HG03442 (cell line): ENCODE data around the gene TGM1.
"Not testable (repeated sequence)": the region's sequence is repeated elsewhere in the genome, so short reads cannot be mapped to it uniquely, and the experiment has no call there.

Experiments
- ATAC-seq: cut with Tn5 transposase; IDR thresholded peaks from one replicate; pipeline ENCODE4 v1.9.1; 2021; ENCODE audit warnings: mild to moderate bottlenecking, moderate library complexity; ENCODE audit not compliant: unreplicated experiment

The TGM1 gene

GRCh38 chr14:24234095-24235005 is 28.6 kb downstream of the TGM1 start:
- no peak for ATAC-seq

- ATAC-seq = no peak
Observed at GRCh38 chr14:24233538-24233866, 29.5 kb downstream of the TGM1 start.

GRCh38 chr14:24232645-24233537 is 30.1 kb downstream of the TGM1 start, which contains the start of gene GMPR2:
Gene GMPR2, plus strand, starts transcription at chr14:24232929. Its CDS starts 325 bp downstream, at chr14:24233254.
- peak; percentile 43 for ATAC-seq

- peak; percentile 75 for ATAC-seq
Observed at GRCh38 chr14:24232121-24232644, 30.8 kb downstream of the TGM1 start, which contains the start of gene NEDD8. Gene NEDD8, minus strand, starts transcription at chr14:24232367. Its CDS starts 100 bp downstream, at chr14:24232267.

GRCh38 chr14:24231263-24232120 is 31.5 kb downstream of the TGM1 start:
- ATAC-seq = peak; percentile 4

GRCh38 chr14:24228902-24229301 is 34.1 kb downstream of the TGM1 start:
- no peak for ATAC-seq

- ATAC-seq = no peak
Observed at GRCh38 chr14:24226473-24226872, 36.5 kb downstream of the TGM1 start.

- no peak for ATAC-seq
Observed at GRCh38 chr14:24224618-24225071, 38.3 kb downstream of the TGM1 start.

GRCh38 chr14:24222987-24223386 is 40.0 kb downstream of the TGM1 start:
- ATAC-seq = not testable (repeated sequence)

- ATAC-seq = no peak
Observed at GRCh38 chr14:24219521-24219920, 43.5 kb downstream of the TGM1 start.

- ATAC-seq = no peak
Observed at GRCh38 chr14:24219080-24219479, 43.9 kb downstream of the TGM1 start.

GRCh38 chr14:24216876-24217275 is 46.1 kb downstream of the TGM1 start:
- ATAC-seq = not testable (repeated sequence)

GRCh38 chr14:24216345-24216699 is 46.7 kb downstream of the TGM1 start:
- ATAC-seq = no peak

GRCh38 chr14:24215495-24216344 is 47.3 kb downstream of the TGM1 start, which contains the start of gene MDP1:
Gene MDP1, minus strand, starts transcription at chr14:24216066. Its CDS starts 111 bp downstream, at chr14:24215955.
- ATAC-seq = peak; percentile 62

GRCh38 chr14:24213866-24214662 is 48.9 kb downstream of the TGM1 start:
- ATAC-seq = no peak

GRCh38 chr14:24212924-24213865 is 49.8 kb downstream of the TGM1 start, which contains the start of gene CHMP4A:
Gene CHMP4A, minus strand, starts transcription at chr14:24213488. Its CDS starts 49 bp downstream, at chr14:24213439.
- peak; percentile 79 for ATAC-seq

GRCh38 chr14:24211311-24211710 is 51.7 kb downstream of the TGM1 start:
- ATAC-seq = no peak
